T-helper 17 cell (primary cell): ENCODE data around the gene WNT7A. TPM values are rescaled to one million over a fixed set of nuclear protein-coding genes. Genes with fewer than 3 reads are reported as not detected.

Source experiments
- ATAC-seq: fragments of 150-1000 bp; cut with Tn5 transposase; 2 replicates; pipeline ENCODE4 v1.10.0; 2021; ENCODE audit warnings: mild to moderate bottlenecking, moderate library complexity
- DNase-seq, 3 donors: peaks; one replicate each; pipeline versions ENCODE4 v3.0.0 to v3.0.0-alpha.2; 2020 to 2021
- H3K9me3 ChIP-seq: one replicate; pipeline ENCODE4 v1.7.0; 2013; ENCODE audit warnings: low read length, mild to moderate bottlenecking; ENCODE audit not compliant: control insufficient read depth, poor library complexity, severe bottlenecking
- H3K27ac Mint-ChIP-seq: one replicate; pipeline ENCODE4 v1.8.0; 2022; ENCODE audit warnings: mild to moderate bottlenecking, moderate library complexity, mixed read lengths
- H3K27me3 Mint-ChIP-seq: one replicate; pipeline ENCODE4 v1.8.0; 2022; ENCODE audit warnings: mixed read lengths
- H3K36me3 Mint-ChIP-seq: one replicate; pipeline ENCODE4 v1.8.0; 2022; ENCODE audit warnings: low read depth, mixed read lengths
- H3K4me1 Mint-ChIP-seq: one replicate; pipeline ENCODE4 v1.8.0; 2022; ENCODE audit warnings: mild to moderate bottlenecking, mixed read lengths
- H3K4me3 Mint-ChIP-seq: one replicate; pipeline ENCODE4 v1.8.0; 2022; ENCODE audit warnings: mild to moderate bottlenecking, moderate library complexity, mixed read lengths
- total RNA-seq, 4 donors: library from RNA in 2 of 4; stranded (reverse) in 2 of 4; gene quantifications; one replicate each; pipeline ENCODE4 v1.2.3 and lab custom pipeline; 2022 to 2026

Gene WNT7A
- total RNA-seq, 2 donors from 2014 or later = 10.1 to 14.5 TPM

DNA sequence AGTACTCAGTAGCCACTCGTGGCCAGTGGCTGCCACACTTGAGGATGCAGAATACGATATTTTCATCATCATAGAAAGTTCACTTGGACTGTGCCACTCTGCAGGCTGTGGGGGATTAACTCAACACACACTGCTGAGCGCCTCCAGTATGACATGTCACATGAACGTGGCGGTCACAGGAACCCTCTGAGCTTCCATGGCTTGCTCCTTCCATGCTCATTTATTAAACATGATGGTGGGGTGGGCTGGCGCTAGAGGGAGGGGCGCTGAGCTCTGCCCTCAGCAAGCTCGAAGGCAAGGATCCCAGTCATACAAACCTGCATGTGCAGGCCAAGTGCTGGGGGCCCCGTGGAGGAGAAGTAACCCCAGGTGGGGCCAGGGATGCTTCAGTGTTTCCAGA, 85.5 kb downstream of the WNT7A start:
- no peaks in the 10 kb centered on the region for H3K9me3 ChIP-seq
- Mint-ChIP-seq H3K4me1 (peaks cover 15% of the 10 kb centered on the region), H3K27ac (no peak overlapping the region), H3K27me3 (peaks cover 56% of the 10 kb centered on the region), H3K36me3 (peaks cover 2% of the 10 kb centered on the region), H3K4me3 (no peak overlapping the region)
- ATAC-seq (no peak), DNase-seq (no peak)

DNA sequence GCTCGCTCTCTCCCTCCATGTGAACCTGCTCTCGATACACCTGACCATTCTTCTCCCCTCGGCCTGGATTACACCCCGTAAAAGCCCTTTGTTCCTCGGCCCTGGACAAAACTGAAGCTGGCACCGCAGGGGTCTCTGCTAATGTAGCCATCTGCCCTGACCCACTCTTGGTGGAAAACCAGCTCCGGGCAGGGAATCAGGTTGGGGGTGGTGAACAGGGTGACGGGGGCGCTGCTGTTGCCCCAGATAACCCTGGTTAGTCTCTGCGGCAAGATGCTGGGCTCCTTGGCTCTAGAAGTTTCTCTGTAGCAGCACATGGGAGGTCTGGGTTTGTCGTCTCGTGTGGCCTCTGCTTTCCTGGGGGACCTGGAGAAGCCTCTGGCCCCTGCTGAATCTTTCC, 86.4 kb downstream of the WNT7A start:
- Mint-ChIP-seq H3K27ac (no peak overlapping the region), H3K27me3 (peaks cover 63% of the 10 kb centered on the region), H3K4me1 (peaks cover 15% of the 10 kb centered on the region), H3K36me3 (peaks cover 3% of the 10 kb centered on the region), H3K4me3 (no peak overlapping the region)
- ATAC-seq = no peak
- no peak for DNase-seq
- no peaks in the 10 kb centered on the region for H3K9me3 ChIP-seq

DNA sequence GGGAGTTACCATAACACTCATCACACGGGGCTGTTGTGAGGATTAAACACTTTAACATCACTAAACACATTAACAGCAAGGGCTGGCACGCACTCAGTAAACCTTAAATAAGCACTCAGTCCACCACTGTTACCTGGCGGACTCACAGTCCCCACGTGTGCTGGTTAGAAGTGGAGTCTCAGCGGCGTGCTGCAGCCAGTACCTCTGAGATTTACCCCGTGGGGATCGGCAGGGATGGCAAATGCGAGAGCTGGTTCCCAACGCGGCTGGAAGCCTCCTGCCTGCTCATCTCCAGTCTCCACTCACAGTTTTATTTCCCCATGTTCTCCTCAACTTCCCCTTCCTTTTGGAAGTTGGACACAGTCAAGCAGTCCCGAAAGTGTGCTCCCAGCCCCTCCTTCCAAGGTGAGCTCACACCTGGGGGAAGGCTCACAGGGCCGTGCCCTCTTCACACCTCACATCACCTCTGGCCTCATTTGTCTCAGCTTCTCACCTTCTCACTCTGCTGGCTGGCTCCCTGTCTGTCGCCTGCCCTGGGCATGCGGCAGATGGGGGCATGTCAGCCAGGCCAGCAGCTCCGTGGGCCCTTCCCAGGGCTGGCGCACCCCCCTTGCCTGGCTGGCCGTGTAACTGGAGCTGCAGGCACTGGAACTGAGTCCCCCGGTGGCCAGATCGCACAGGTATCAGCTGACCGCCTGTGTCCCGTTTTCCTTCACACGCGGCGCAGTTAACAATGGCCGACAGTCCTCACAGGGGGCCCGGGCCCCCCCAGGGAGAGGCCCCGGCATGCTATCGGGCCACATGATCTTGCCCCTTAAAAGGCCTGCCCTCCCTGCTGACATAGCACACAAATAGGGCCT, 87.1 kb downstream of the WNT7A start:
- H3K4me1 Mint-ChIP-seq = peaks cover 15% of the 10 kb centered on the region
- no peaks in the 10 kb centered on the region for H3K9me3 ChIP-seq
- H3K27me3 Mint-ChIP-seq = peaks cover 65% of the 10 kb centered on the region
- ATAC-seq = no peak
- no peak overlapping the region for H3K27ac Mint-ChIP-seq
- H3K36me3 Mint-ChIP-seq = peaks cover 3% of the 10 kb centered on the region
- no peak overlapping the region for H3K4me3 Mint-ChIP-seq
- DNase-seq = no peak

DNA sequence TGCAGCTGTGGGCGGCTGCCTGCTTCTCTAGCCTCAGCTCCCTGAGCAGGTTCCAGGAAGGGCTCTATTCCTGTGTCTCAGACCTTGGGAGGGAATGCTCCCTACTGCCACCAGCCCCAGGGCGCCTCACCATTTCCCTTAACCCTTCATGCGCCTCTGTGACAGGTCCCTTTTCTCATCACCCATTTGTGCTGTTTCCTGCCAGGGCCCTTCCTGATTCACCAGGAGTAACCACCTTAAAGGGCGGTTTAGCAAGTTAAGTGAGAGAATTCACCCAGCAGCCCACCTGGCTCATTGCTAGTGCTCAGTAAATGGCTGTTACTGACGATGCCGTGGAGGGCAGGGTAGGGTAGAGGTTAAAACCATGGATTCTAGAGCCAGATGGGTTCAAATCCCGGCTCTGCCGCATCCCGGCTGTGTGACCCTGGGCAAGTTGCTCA, 87.8 kb downstream of the WNT7A start:
- Mint-ChIP-seq H3K27ac (no peak overlapping the region), H3K4me1 (peaks cover 12% of the 10 kb centered on the region), H3K4me3 (no peak overlapping the region), H3K27me3 (peaks cover 60% of the 10 kb centered on the region), H3K36me3 (peaks cover 3% of the 10 kb centered on the region)
- H3K9me3 ChIP-seq = no peaks in the 10 kb centered on the region
- ATAC-seq (no peak), DNase-seq (no peak)

DNA sequence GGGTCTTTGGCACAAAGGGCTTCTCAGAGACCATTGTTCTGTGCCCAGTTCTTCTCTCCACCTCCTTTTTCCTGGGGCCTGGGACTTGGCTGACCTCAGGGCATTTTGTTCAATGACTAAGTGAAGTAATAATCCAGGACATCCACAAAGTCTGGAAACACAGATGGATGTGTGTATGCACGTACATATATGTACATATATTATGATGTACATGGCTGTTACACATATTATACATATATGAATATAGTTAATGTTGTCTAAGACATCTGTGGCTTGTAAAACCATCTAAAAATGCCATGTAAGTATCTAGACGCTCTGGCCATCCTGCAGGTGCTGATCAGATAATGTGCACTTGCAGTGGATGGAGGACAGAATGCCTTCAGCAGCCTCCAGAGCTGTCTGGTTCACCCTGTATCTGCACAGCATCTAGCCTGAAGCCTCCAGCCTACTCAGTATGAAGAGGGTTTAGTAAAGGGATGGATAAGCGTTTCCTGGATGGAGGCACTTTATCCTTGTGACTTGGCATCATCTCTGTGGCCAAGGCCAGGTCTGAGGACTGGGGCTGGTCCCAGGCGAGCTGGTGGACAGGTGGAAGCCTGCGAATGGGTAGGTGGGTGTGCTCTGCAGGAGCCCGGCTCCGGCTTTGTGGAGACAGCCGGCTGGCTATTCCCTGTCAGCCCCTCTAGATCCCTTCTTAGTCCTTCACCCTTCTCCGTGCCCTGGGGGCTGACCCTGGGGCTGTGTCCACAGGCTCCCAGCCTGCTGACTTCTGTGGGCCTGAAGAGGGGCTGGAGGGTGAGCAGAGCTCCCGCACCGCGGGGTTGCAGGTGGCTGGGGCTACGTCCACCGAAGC, 88.4 kb downstream of the WNT7A start:
- no peak for DNase-seq
- peaks cover 60% of the 10 kb centered on the region for H3K27me3 Mint-ChIP-seq
- H3K9me3 ChIP-seq = no peaks in the 10 kb centered on the region
- no peak for ATAC-seq
- H3K36me3 Mint-ChIP-seq = peaks cover 3% of the 10 kb centered on the region
- peak overlapping the region; percentile 32 for H3K27ac Mint-ChIP-seq
- H3K4me3 Mint-ChIP-seq = no peak overlapping the region
- peaks cover 9% of the 10 kb centered on the region for H3K4me1 Mint-ChIP-seq

DNA sequence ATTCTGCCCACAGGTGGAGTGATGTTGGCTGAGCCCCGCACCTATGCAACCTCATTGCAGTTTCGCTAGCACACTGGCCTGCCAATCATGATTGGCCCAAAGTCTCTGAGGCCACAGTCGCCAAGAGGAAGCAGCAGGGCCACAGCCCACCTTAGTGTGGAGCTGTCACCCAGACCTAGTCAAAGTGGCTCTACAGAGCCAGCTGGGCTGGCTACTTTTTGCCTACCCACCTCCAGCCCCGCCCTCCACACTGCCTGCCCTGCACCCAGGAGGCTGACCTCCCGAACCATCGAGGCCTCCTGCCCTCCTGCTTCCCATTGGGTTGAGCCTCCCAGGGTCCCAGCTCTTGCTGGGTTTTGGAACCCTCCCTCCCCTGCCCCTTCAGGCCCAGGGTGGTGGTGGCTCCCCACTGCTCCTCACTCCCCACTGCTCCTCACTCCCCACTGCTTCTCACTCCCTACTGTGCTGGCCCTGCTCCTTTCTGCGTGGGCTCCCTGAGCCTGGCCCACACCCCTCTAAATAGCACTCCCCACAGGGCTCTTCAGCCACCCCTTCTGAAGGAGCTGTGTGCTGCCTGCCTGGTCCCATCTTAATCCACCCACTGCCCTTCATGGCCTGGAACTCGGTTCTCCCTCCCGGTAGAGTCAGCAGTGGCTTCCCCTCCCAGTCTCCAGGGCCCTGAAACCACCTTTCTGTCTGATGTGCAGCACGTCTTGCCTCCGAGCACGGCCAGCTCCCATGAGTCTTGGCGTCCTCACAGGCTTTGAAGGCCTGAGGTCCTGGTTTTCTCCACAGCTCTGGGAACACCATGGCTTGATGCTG, 89.3 kb downstream of the WNT7A start:
- peak overlapping the region; percentile 32 for H3K27ac Mint-ChIP-seq
- DNase-seq (no peak), ATAC-seq (no peak)
- H3K27me3 Mint-ChIP-seq = peaks cover 56% of the 10 kb centered on the region
- peaks cover 3% of the 10 kb centered on the region for H3K36me3 Mint-ChIP-seq
- H3K9me3 ChIP-seq = no peaks in the 10 kb centered on the region
- no peak overlapping the region for H3K4me3 Mint-ChIP-seq
- peaks cover 7% of the 10 kb centered on the region for H3K4me1 Mint-ChIP-seq

DNA sequence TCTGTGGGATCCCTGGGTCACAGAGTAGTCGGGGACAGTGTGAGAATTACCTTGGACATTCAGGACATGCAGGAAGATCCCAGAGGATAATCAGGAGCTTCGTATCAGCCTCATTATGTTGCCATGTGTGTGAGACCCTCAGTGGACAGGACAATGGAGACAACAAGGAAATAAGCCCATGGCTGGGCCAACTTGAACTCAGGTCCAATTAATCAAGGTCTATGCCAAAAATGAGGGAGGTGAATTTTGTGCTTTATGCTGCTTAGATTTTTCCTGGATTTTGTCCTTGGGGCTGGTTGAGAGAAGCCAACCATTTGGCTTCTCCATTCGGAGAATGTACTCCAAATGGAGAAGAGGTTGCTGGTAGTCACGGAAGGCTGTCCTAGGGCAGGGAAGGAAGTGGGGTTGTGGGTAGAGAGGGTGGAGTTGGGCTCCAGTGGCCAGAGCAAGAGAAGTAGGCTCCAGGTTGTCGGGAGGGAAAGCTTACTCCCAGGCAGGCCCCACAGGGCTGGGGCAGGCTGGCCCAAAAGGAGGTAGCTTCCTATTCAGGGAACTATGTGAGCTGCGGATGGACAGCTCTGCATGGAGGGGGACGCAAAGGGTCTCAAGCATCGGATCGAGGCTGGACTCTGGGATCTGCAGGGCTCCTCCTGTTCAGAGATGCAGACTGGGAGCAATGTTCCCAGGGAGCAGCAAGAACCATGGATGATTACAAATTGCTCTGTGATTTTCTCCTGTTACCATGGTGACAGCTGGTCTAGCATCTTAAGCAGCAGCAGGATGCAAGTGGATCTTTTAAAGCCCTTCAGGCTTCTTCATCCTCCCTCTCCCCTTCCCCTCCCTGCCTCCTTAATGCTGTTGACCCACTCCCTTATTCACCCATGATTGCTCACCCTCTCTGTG, 91.1 kb downstream of the WNT7A start:
- ATAC-seq (no peak), DNase-seq (no peak)
- Mint-ChIP-seq H3K36me3 (peaks cover 3% of the 10 kb centered on the region), H3K4me3 (peak overlapping the region; percentile 28), H3K27ac (no peak overlapping the region), H3K27me3 (peaks cover 71% of the 10 kb centered on the region), H3K4me1 (peaks cover 7% of the 10 kb centered on the region)
- H3K9me3 ChIP-seq = no peaks in the 10 kb centered on the region

DNA sequence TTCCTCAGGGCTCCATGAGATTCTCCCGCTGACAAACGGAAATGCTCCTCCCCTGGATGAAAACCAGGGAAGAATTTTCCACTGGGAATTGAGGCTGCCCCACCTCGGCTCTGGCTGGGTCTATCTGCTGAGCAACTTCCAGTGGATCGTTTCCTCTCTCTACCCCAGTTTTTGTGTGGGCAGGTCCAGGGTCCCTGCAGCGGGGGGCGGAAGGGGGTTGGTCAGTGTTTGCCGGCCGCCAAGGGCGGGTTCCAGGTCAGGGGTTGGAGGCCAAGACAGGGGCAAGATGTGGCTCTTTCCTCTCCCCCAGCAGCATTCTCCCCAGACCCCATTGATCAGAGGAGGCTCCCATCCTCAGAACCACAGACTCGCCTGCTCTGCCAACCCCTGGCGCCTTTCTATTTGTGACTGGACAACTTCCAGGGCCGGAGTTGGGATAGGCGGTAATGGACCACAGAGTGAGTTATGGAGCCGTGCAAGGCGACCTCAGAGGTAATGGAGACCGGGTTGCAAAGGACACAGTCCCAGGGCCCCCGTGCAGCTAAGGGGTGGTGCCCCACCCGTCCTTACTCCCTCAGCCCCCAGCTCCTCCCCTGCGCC, 92.2 kb downstream of the WNT7A start:
- H3K4me1 Mint-ChIP-seq = peaks cover 8% of the 10 kb centered on the region
- DNase-seq = no peak
- ATAC-seq = no peak
- H3K27ac Mint-ChIP-seq = peak overlapping the region; percentile 8
- no peaks in the 10 kb centered on the region for H3K9me3 ChIP-seq
- H3K27me3 Mint-ChIP-seq = peaks cover 67% of the 10 kb centered on the region
- peaks cover 3% of the 10 kb centered on the region for H3K36me3 Mint-ChIP-seq
- no peak overlapping the region for H3K4me3 Mint-ChIP-seq

DNA sequence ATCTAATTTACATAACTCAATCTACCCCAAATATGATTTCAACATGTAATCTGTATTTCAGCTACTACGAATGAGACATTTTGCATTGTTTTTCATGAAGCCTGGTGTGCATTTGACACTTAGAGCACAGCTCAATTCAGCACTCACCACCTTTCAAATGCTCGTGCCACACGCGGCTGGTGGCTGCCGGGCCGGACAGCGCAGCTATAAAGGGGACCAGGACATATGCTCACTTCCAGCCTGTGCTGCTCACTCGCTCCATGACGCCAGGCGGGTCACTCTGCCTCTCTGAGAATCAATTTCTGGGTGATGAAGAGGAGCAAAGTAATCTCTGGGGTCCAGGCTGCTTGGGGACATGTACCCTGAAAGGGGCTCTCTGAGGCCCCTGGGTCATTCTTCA, 93.1 kb downstream of the WNT7A start:
- no peak for ATAC-seq
- peaks cover 3% of the 10 kb centered on the region for H3K36me3 Mint-ChIP-seq

DNA sequence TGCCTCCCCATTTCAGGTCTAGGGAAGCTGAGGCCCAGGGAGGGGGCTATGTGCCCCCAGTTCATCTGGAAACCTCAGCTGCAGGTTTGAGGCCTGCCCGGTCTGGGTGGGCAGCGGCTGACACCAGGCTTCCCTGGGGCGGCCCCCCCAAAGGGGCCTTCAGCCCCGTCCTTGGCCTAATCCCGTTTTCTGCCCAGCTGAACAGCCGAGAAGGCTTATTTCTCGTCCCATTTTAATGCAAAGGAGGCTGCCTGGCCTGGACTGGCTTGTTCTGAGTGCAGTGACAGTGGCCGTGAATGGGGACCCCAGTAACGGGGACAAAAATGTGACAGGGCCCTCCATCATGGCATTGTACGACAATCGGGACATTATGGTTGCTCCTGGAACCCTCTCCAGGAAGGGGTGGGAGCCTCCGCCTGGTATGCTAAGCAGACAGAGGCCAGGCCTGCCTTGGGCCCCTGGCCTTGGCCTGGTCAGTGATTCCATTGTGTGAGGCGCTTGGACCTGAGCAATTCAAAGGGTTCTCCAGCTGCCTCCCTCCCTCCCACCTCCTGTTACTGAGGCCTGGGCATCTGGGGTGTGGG, 93.9 kb downstream of the WNT7A start:
- ATAC-seq (no peak), DNase-seq (no peak)
- no peak overlapping the region for H3K4me3 Mint-ChIP-seq
- no peaks in the 10 kb centered on the region for H3K9me3 ChIP-seq
- no peak overlapping the region for H3K27ac Mint-ChIP-seq
- peaks cover 3% of the 10 kb centered on the region for H3K36me3 Mint-ChIP-seq
- peaks cover 12% of the 10 kb centered on the region for H3K4me1 Mint-ChIP-seq
- H3K27me3 Mint-ChIP-seq = peaks cover 68% of the 10 kb centered on the region

More for the DNA sequence above, 93.1 kb downstream of the WNT7A start:
- H3K27me3 Mint-ChIP-seq = peaks cover 67% of the 10 kb centered on the region
- H3K4me3 Mint-ChIP-seq = no peak overlapping the region
- H3K4me1 Mint-ChIP-seq = peaks cover 12% of the 10 kb centered on the region
- H3K27ac Mint-ChIP-seq = peak overlapping the region; percentile 8
- DNase-seq = no peak
- no peaks in the 10 kb centered on the region for H3K9me3 ChIP-seq

DNA sequence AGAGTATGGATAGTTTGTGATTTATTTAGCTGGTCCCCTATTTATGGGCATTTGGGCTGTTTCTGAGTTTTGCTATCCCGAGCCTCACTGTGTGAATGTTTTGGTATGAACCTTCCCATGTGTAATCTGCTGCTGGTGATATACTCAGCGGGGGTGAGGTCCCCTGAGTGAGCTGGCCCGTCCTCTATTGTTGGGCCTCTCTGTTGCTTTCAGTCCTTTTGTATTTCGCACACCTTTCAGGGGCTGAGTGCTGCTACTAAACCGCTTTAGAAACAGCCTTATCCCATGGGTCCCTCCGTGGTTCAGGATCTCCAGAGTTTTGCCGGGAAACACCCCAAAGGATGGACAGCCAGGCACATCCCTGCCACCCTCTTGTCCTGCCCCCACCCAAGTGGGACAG, 94.5 kb downstream of the WNT7A start:
- DNase-seq (no peak), ATAC-seq (no peak)
- H3K36me3 Mint-ChIP-seq = peaks cover 3% of the 10 kb centered on the region
- no peaks in the 10 kb centered on the region for H3K9me3 ChIP-seq
- no peak overlapping the region for H3K4me3 Mint-ChIP-seq
- H3K4me1 Mint-ChIP-seq = peaks cover 9% of the 10 kb centered on the region
- peaks cover 65% of the 10 kb centered on the region for H3K27me3 Mint-ChIP-seq
- no peak overlapping the region for H3K27ac Mint-ChIP-seq
